Measurements from ENCODE around the gene RPH3AL. TPM values are rescaled to one million over a fixed set of nuclear protein-coding genes. Genes with fewer than 3 reads are reported as not detected.
"Not testable (repeated sequence)": the region's sequence is repeated elsewhere in the genome, so short reads cannot be mapped to it uniquely, and the experiment has no call there.

RPH3AL gene
- total and polyA plus RNA-seq, 10 of the 15 experiments (the other 5 are each of a cell fraction or from before 2014, with no cell fraction given): 0.04 to 1.2 (median 0.47) TPM; not detected in 2

- H3K4me2 ChIP-seq (ENCODE audit: control insufficient read depth, insufficient read depth); H3K27ac ChIP-seq (ENCODE audit: control insufficient read depth, insufficient read depth); POLR2A ChIA-PET; H4K20me1 ChIP-seq (ENCODE audit: control insufficient read depth, insufficient read depth); SMC1A ChIA-PET (ENCODE audit: uncharacterized antibody, unreplicated experiment); FAIRE-seq; in situ Hi-C loops (cut with MboI); H3K79me2 ChIP-seq (ENCODE audit: control insufficient read depth, insufficient read depth, low read length); H3K4me3 ChIP-seq; H3K27me3 ChIP-seq (replicated peaks in 1 of 2; ENCODE audit: control insufficient read depth in 2 of 2, insufficient read depth in 2 of 2, low read length in 1 of 2); H3K4me1 ChIP-seq (ENCODE audit: control insufficient read depth, insufficient read depth, low read length); intact Hi-C loops (cut with micrococcal nuclease; ENCODE audit: unreplicated experiment); H3K36me3 ChIP-seq (ENCODE audit: control insufficient read depth in 2 of 2, insufficient read depth in 2 of 2, low read length in 1 of 2); CTCF ChIA-PET; H2AFZ ChIP-seq (ENCODE audit: control insufficient read depth, low read depth, low read length); RAD21 ChIA-PET (ENCODE audit: unreplicated experiment); H3K9ac ChIP-seq (ENCODE audit: control insufficient read depth, insufficient read depth, low read length); H3K9me3 ChIP-seq (replicated peaks; ENCODE audit: control insufficient read depth, insufficient read depth, low read length); BruUV-seq (replicated peaks): not testable (repeated sequence)
- DNase-seq (ENCODE audit: low read depth, low spot score) (peak; percentile 32), ATAC-seq (peak; percentile 59)
- 40% methylated on average over 9 of the region's 11 CpGs for WGBS (ENCODE audit: insufficient coverage, insufficient replicate concordance, low lambda C conversion rate, missing lambda C conversion rate)
- TF ChIP-seq YY1 (IDR thresholded peaks at IDR 0.05; ENCODE audit: low read depth, low read length): 0 out of 2 replicates have a peak, but pooled peaks have one; percentile 60
- peak; percentile 16 to 39; a peak in 2 of 4 replicates for TF ChIP-seq BHLHE40 (IDR thresholded peaks at IDR 0.05; ENCODE audit: borderline replicate concordance in 1 of 2, low read depth in 2 of 2, low read length in 1 of 2)
Observed at GRCh38 chr17:168614-169013, 184.0 kb downstream of the RPH3AL start.

GRCh38 chr17:165939-166338, 186.7 kb downstream of the RPH3AL start:
- FAIRE-seq (no peak), DNase-seq (ENCODE audit: low read depth, low spot score) (no peak), ATAC-seq (no peak)
- Histone ChIP-seq H3K9ac (ENCODE audit: control insufficient read depth, insufficient read depth, low read length) (no peak overlapping the region), H3K27ac (ENCODE audit: control insufficient read depth, insufficient read depth) (no peak overlapping the region), H2AFZ (ENCODE audit: control insufficient read depth, low read depth, low read length) (no peak overlapping the region), H4K20me1 (ENCODE audit: control insufficient read depth, insufficient read depth) (no peaks in the 10 kb centered on the region), H3K4me3 (no peak overlapping the region), H3K27me3 (replicated peaks in 1 of 2; ENCODE audit: control insufficient read depth in 2 of 2, insufficient read depth in 2 of 2, low read length in 1 of 2) (no peaks in the 10 kb centered on the region), H3K79me2 (ENCODE audit: control insufficient read depth, insufficient read depth, low read length) (no peaks in the 10 kb centered on the region), H3K4me2 (ENCODE audit: control insufficient read depth, insufficient read depth) (no peak overlapping the region), H3K36me3 (ENCODE audit: control insufficient read depth in 2 of 2, insufficient read depth in 2 of 2, low read length in 1 of 2) (no peaks in the 10 kb centered on the region), H3K4me1 (ENCODE audit: control insufficient read depth, insufficient read depth, low read length) (peaks cover 5% of the 10 kb centered on the region; the same call in 1 of the 2 replicates), H3K9me3 (replicated peaks; ENCODE audit: control insufficient read depth, insufficient read depth, low read length) (no peaks in the 10 kb centered on the region; the same call in 2 of the 3 replicates)
- POLR2A ChIA-PET: no interaction called here
- intact Hi-C loops (cut with micrococcal nuclease; ENCODE audit: unreplicated experiment) (no loop called here), in situ Hi-C loops (cut with MboI) (no loop called here)
- SMC1A ChIA-PET (ENCODE audit: uncharacterized antibody, unreplicated experiment): interaction anchor here (1.0 to 1.1 kb wide), 2 partner anchors 220 to 246 kb away, joined by 3 to 4 read pairs; no protein-coding TSS in a partner anchor
- RAD21 ChIA-PET (ENCODE audit: unreplicated experiment): no interaction called here
- no TSS peak for BruUV-seq (replicated peaks)
- 52% methylated on average over 14 of the region's 14 CpGs for WGBS (ENCODE audit: insufficient coverage, insufficient replicate concordance, low lambda C conversion rate, missing lambda C conversion rate)
- CTCF ChIA-PET: interaction anchor here (1.0 to 1.6 kb wide), 2 partner anchors 133 to 220 kb away, joined by 3 to 7 read pairs; no protein-coding TSS in a partner anchor
- TF ChIP-seq NR2C2 (IDR thresholded peaks at IDR 0.05; ENCODE audit: borderline replicate concordance, control insufficient read depth, insufficient read length, low read depth) (no peak), ZSCAN29 (IDR thresholded peaks at IDR 0.05) (no peak), NFYA (IDR thresholded peaks at IDR 0.05; ENCODE audit: borderline replicate concordance, low read depth, low read length) (no peak), EP300 (IDR thresholded peaks at IDR 0.05; ENCODE audit: borderline replicate concordance in 1 of 2, control insufficient read depth in 1 of 2, low read depth in 2 of 2, low read length in 2 of 2) (no peak), ZNF687 (IDR thresholded peaks at IDR 0.05) (no peak), NR2C1 (IDR thresholded peaks at IDR 0.05) (no peak), HDGF (IDR thresholded peaks at IDR 0.05) (no peak), SKIL (IDR thresholded peaks at IDR 0.05; ENCODE audit: low read depth, poor library complexity, severe bottlenecking) (no peak)
